GM12801 (cell line): Measurements from ENCODE around the gene WLS.

ENCODE experiments used
- TF ChIP-seq, protein P1 (sequence below): IDR thresholded peaks from one replicate; pipeline ENCODE4 v1.5.1; 2011; ENCODE audit warnings: control low read depth; ENCODE audit not compliant: insufficient read length; ENCODE audit errors: extremely low read depth

The WLS gene

DNA sequence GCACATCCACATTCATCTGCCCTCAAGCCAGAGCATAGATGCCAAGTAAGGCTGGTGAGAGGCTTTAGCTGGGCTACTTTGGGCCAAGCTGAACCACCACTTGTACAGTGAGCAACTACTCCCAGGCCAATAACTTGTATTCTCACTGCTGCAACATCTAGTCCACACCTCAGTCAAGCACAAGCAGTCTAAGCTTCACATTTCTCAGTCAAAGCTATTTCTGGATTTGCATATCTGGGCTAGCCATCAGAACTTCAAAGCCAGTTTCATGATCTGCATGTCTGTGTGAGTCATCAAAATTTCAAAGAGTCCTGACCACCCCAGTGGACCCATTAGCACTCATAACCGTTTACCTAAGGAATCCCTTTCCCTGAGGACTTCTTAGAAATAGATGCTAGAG, 104.2 kb downstream of the WLS start:
- TF ChIP-seq, protein P1, sequence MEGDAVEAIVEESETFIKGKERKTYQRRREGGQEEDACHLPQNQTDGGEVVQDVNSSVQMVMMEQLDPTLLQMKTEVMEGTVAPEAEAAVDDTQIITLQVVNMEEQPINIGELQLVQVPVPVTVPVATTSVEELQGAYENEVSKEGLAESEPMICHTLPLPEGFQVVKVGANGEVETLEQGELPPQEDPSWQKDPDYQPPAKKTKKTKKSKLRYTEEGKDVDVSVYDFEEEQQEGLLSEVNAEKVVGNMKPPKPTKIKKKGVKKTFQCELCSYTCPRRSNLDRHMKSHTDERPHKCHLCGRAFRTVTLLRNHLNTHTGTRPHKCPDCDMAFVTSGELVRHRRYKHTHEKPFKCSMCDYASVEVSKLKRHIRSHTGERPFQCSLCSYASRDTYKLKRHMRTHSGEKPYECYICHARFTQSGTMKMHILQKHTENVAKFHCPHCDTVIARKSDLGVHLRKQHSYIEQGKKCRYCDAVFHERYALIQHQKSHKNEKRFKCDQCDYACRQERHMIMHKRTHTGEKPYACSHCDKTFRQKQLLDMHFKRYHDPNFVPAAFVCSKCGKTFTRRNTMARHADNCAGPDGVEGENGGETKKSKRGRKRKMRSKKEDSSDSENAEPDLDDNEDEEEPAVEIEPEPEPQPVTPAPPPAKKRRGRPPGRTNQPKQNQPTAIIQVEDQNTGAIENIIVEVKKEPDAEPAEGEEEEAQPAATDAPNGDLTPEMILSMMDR = no peak

DNA sequence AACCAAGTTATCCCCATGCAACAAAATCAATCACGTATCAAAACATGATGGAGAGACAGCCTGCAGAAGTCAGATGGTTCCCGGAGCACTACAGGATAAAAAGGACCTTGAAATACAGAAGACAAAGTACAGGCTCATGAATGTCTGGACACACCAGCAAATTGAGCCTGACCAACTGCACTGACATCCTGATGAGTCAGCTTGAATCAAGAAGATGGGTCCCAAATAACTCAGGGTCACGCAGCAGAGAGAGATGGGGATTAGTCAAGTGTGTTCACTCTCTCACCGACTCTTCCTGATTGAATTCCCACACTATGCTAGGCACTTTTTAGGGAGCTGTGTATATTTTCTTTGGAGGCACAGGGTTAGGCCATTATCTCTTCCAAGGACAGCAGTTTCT, 110.8 kb downstream of the WLS start:
- TF ChIP-seq, protein P1 = no peak

DNA sequence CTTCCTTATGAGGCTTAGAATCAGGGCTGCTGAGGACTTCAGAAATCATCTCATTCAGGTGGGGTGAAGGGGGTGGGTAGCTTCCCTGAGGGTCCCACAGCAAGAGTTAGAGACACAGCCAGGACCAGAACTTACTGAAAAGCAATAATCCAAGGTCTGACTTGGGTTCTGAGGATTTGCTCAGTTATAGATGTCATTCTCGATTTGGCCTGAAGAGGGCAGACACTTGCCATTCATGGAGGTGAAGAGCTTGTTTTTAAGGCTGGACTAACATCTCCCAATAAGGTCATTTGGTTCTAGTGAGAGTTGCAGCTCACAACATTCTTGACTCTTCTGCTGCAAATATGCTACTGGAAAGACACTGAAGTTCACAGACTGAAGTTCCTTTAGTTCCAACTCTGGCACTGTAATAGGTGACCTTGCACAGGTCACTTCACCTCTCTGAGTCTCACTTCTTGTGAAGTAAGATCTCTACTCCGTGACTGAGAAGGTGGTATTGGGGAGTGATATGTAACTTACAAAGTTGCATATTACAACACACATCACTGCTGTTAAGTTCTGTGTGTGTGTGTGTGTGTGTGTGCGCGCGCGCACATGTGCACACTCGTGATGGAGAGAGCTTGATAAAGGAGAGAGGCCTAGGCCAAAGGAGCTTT, 112.1 kb downstream of the WLS start:
- TF ChIP-seq, protein P1 = no peak

DNA sequence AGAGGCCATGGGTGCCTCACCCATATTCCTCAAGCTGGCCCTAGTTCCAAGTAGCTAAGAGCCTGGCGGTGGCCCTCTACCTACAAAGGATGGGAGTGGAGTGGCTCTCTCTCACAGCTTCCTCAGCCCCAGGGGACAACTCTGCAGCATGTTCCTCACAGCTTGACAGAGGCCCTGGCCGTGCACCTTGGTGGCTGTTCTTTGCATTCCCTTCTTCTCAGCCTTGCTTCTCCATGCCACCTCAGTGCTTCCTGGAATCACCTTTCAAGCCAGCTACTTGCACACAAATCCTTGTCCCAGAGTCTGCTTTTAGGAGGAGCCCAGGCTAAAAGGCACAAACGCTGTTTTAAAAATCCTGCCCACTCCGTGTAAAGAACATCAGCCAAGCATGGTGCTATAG, 112.9 kb downstream of the WLS start:
- TF ChIP-seq, protein P1 = no peak

DNA sequence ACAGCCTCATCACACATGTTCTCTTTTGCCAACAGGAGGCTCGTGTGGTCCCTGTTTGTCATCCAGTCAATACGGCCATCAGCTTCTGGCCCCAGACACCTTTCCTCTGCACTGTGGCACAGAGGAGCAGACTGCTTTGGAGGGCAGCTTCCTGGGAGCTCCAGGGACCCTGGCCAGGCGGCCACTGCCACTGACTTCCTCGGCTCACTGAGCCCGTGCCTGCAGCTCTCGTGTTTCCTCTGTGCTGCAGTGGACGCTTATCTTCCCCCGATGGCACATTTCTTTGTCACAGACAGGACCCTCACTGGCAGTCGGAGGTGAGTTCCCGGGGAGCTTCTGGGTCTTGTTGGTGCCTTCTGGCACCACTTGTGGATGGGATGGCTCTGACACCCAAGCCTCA, 114.9 kb downstream of the WLS start:
- TF ChIP-seq, protein P1 = no peak

DNA sequence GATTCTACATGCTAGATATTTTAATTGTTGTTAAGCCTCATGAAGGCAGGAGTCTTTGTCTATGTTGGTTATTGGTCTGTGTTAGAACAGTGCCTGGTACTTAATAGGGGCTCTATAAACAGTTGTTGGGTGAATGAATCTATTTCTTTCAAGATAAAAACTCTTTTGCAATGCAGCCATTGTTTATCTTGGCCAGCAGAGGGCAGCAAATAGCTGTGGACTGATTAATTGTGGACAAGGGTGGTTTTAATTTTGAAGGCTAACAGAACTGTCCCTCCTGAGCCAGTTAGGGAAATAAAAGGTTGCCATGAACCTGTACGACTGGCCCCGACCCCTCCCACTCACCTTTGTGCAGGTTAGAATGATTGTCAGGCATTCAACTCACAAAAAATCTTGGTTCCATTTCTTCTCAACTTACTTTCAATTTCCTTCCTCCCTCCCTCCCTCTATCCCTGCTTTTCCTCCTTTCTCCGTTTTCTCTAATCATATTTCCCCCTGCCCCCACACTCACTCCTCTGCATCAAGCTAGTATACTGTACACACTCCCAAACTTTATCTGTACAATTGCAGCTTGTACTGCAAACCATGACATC, 115.6 kb downstream of the WLS start:
- TF ChIP-seq, protein P1 = no peak

DNA sequence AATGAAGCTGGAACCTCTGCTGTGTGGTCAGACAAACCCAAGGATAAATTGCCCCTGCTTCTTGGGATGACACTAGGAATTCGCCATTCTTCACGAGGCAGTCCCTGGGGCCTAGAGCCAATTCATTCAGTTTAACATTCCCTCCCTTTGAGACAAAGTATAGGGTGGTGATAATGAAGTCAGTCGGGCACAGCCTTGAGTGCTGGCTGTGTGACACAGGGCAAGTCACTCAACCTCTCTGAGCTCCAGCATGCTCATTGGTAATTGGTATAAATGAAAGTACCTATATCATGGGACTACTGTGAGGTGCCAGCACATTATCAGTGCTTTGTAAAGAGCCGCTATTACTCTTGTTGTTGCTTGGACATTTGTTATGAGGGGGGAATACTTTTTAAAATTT, 117.0 kb downstream of the WLS start:
- TF ChIP-seq, protein P1 = no peak
